H1 (cell line): ENCODE measurements around the gene PMEPA1. TPM values are rescaled to one million over a fixed set of nuclear protein-coding genes. Genes with fewer than 3 reads are reported as not detected.

Experiments
- BCL11A ChIP-seq, 2 experiments: IDR thresholded peaks; one replicate each; pipeline ENCODE4 v1.6.1; 2011; ENCODE audit warnings: low read depth in 2 of 2, low read length in 2 of 2, mild to moderate bottlenecking in 2 of 2
- BRCA1 ChIP-seq: IDR thresholded peaks from 2 replicates; pipeline ENCODE4 v1.6.1; 2012; ENCODE audit warnings: low read depth, low read length, improper control_type of control experiment
- CBX8 ChIP-seq: fragments of 300-800, 300-1000 bp; sonication (generic); IDR thresholded peaks from 2 replicates; pipeline ENCODE4 v1.7.1; 2016; ENCODE audit warnings: low read depth, low read length, borderline replicate concordance
- CEBPB ChIP-seq: IDR thresholded peaks from 2 replicates; pipeline ENCODE4 v1.6.1; 2012; ENCODE audit warnings: low read depth, low read length
- CREB1 ChIP-seq: IDR thresholded peaks from 2 replicates; pipeline ENCODE4 v1.6.1; 2012; ENCODE audit warnings: inconsistent platforms
- RFX5 ChIP-seq: IDR thresholded peaks from 2 replicates; pipeline ENCODE4 v1.6.1; 2011; ENCODE audit warnings: low read depth, low read length, improper control_type of control experiment, borderline replicate concordance
- RXRA ChIP-seq: IDR thresholded peaks from 2 replicates; pipeline ENCODE4 v1.6.1; 2011; ENCODE audit warnings: low read depth, mild to moderate bottlenecking, low read length, moderate library complexity; ENCODE audit not compliant: insufficient read depth
- SIRT6 ChIP-seq: IDR thresholded peaks from one replicate; pipeline ENCODE4 v1.7.1; 2012; ENCODE audit warnings: low read length, inconsistent platforms
- polyA plus RNA-seq, 7 experiments: library from polyadenylated mRNA; depleted of rRNA in 3 of 7; stranded (reverse) in 5 of 7; unstranded in 2 of 7; fragments of >200 nt in 5 of 7; fragments of 200-250 nt in 2 of 7; gene quantifications; 1 replicate in 5 of 7; 2 replicates in 1 of 7; 4 replicates in 1 of 7; pipeline versions ENCODE4 v1.2.1 to v1.2.3, GENCODE V29; 2011 to 2013; ENCODE audit warnings: missing spikeins in 2 of 7, mixed read lengths in 2 of 7
- total RNA-seq: library from RNA; stranded (reverse); fragmentation: NEBNext Ultra II Directional; extraction: Animal tissue kit (Norgen Biotek cat#: 25700); gene quantifications from 2 replicates; pipeline ENCODE4 v1.2.1, GENCODE V29; 2021
- TF ChIP-seq, protein P1 (sequence below): fragments of 300-600 bp; sonication (generic); IDR thresholded peaks from 2 replicates; pipeline ENCODE4 v1.7.1; 2012; ENCODE audit warnings: low read length, moderate library complexity, mild to moderate bottlenecking, inconsistent platforms; ENCODE audit not compliant: insufficient replicate concordance
- TF ChIP-seq, protein P2 (sequence below): IDR thresholded peaks from 2 replicates; pipeline ENCODE4 v1.6.1; 2011; ENCODE audit warnings: low read depth, mild to moderate bottlenecking, low read length; ENCODE audit not compliant: insufficient read depth
- TF ChIP-seq, protein P3 (sequence below): IDR thresholded peaks from 2 replicates; pipeline ENCODE4 v1.6.1; 2011; ENCODE audit warnings: low read length, improper control_type of control experiment

The PMEPA1 gene
- total and polyA plus RNA-seq, 2 of the 8 experiments (the other 6 are each of a cell fraction or from before 2014, with no cell fraction given): 12.7 to 20.5 TPM

DNA sequence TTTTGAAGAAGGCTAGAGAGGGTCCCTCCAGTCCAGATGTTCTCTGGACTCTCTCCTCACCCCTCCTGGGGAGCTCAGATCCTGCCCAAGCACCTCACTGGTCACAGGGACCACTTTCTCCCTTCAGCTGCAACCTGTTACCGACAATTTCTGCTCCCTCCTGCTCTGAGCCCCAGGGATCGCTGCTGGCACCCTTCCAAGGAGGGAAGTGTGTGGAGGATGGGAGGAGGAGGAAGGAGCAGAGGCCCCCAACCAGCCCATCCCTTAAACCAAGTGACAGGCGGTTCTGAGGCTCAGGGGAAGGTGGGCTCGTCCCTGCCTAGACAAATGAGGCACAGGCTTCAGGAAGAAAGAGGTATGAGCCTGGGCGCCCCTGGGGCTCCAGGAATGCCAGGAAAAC is 13.9 kb downstream of the PMEPA1 start (continued):
- TF ChIP-seq, protein P1, sequence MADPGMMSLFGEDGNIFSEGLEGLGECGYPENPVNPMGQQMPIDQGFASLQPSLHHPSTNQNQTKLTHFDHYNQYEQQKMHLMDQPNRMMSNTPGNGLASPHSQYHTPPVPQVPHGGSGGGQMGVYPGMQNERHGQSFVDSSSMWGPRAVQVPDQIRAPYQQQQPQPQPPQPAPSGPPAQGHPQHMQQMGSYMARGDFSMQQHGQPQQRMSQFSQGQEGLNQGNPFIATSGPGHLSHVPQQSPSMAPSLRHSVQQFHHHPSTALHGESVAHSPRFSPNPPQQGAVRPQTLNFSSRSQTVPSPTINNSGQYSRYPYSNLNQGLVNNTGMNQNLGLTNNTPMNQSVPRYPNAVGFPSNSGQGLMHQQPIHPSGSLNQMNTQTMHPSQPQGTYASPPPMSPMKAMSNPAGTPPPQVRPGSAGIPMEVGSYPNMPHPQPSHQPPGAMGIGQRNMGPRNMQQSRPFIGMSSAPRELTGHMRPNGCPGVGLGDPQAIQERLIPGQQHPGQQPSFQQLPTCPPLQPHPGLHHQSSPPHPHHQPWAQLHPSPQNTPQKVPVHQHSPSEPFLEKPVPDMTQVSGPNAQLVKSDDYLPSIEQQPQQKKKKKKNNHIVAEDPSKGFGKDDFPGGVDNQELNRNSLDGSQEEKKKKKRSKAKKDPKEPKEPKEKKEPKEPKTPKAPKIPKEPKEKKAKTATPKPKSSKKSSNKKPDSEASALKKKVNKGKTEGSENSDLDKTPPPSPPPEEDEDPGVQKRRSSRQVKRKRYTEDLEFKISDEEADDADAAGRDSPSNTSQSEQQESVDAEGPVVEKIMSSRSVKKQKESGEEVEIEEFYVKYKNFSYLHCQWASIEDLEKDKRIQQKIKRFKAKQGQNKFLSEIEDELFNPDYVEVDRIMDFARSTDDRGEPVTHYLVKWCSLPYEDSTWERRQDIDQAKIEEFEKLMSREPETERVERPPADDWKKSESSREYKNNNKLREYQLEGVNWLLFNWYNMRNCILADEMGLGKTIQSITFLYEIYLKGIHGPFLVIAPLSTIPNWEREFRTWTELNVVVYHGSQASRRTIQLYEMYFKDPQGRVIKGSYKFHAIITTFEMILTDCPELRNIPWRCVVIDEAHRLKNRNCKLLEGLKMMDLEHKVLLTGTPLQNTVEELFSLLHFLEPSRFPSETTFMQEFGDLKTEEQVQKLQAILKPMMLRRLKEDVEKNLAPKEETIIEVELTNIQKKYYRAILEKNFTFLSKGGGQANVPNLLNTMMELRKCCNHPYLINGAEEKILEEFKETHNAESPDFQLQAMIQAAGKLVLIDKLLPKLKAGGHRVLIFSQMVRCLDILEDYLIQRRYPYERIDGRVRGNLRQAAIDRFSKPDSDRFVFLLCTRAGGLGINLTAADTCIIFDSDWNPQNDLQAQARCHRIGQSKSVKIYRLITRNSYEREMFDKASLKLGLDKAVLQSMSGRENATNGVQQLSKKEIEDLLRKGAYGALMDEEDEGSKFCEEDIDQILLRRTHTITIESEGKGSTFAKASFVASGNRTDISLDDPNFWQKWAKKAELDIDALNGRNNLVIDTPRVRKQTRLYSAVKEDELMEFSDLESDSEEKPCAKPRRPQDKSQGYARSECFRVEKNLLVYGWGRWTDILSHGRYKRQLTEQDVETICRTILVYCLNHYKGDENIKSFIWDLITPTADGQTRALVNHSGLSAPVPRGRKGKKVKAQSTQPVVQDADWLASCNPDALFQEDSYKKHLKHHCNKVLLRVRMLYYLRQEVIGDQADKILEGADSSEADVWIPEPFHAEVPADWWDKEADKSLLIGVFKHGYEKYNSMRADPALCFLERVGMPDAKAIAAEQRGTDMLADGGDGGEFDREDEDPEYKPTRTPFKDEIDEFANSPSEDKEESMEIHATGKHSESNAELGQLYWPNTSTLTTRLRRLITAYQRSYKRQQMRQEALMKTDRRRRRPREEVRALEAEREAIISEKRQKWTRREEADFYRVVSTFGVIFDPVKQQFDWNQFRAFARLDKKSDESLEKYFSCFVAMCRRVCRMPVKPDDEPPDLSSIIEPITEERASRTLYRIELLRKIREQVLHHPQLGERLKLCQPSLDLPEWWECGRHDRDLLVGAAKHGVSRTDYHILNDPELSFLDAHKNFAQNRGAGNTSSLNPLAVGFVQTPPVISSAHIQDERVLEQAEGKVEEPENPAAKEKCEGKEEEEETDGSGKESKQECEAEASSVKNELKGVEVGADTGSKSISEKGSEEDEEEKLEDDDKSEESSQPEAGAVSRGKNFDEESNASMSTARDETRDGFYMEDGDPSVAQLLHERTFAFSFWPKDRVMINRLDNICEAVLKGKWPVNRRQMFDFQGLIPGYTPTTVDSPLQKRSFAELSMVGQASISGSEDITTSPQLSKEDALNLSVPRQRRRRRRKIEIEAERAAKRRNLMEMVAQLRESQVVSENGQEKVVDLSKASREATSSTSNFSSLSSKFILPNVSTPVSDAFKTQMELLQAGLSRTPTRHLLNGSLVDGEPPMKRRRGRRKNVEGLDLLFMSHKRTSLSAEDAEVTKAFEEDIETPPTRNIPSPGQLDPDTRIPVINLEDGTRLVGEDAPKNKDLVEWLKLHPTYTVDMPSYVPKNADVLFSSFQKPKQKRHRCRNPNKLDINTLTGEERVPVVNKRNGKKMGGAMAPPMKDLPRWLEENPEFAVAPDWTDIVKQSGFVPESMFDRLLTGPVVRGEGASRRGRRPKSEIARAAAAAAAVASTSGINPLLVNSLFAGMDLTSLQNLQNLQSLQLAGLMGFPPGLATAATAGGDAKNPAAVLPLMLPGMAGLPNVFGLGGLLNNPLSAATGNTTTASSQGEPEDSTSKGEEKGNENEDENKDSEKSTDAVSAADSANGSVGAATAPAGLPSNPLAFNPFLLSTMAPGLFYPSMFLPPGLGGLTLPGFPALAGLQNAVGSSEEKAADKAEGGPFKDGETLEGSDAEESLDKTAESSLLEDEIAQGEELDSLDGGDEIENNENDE: no peak
- no peak for TF ChIP-seq BRCA1
- TF ChIP-seq CBX8: no peak
- TF ChIP-seq, protein P2, sequence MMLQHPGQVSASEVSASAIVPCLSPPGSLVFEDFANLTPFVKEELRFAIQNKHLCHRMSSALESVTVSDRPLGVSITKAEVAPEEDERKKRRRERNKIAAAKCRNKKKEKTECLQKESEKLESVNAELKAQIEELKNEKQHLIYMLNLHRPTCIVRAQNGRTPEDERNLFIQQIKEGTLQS: no peak
- no peak for TF ChIP-seq CEBPB
- TF ChIP-seq CREB1: no peak
- no peak for TF ChIP-seq BCL11A (IDR thresholded peaks at IDR 0.05; ENCODE audit: low read depth in 2 of 2, low read length in 2 of 2)
- TF ChIP-seq SIRT6: no peak
- no peak for TF ChIP-seq RXRA
- TF ChIP-seq, protein P3, sequence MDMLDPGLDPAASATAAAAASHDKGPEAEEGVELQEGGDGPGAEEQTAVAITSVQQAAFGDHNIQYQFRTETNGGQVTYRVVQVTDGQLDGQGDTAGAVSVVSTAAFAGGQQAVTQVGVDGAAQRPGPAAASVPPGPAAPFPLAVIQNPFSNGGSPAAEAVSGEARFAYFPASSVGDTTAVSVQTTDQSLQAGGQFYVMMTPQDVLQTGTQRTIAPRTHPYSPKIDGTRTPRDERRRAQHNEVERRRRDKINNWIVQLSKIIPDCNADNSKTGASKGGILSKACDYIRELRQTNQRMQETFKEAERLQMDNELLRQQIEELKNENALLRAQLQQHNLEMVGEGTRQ: no peak
- no peak for TF ChIP-seq RFX5
